Mucosa of rectum (tissue), 2 donors: ENCODE measurements around the gene ITPR1.

Experiments
- H3K27ac ChIP-seq, 2 donors: one replicate each; pipeline ENCODE4 v1.7.0; 2013; ENCODE audit warnings: inconsistent platforms in 2 of 2, low read depth in 2 of 2, low read length in 2 of 2
- H3K27me3 ChIP-seq, 2 donors: one replicate each; pipeline ENCODE4 v1.7.0; 2013; ENCODE audit warnings: low read length in 2 of 2; ENCODE audit not compliant: control insufficient read depth in 2 of 2, insufficient read depth in 2 of 2
- H3K36me3 ChIP-seq, 2 donors: one replicate each; pipeline ENCODE4 v1.7.0; 2013; ENCODE audit warnings: low read length in 2 of 2; ENCODE audit not compliant: control insufficient read depth in 2 of 2, insufficient read depth in 2 of 2
- H3K4me1 ChIP-seq, 2 donors: one replicate each; pipeline ENCODE4 v1.7.0; 2013; ENCODE audit warnings: low read length in 2 of 2, mild to moderate bottlenecking in 1 of 2; ENCODE audit not compliant: control insufficient read depth in 2 of 2, insufficient read depth in 2 of 2
- H3K4me3 ChIP-seq, 2 donors: one replicate each; pipeline ENCODE4 v1.7.0; 2013; ENCODE audit warnings: low read length in 2 of 2
- H3K9ac ChIP-seq, 2 donors: one replicate each; pipeline ENCODE4 v1.7.0; 2013; ENCODE audit warnings: low read length in 2 of 2, low read depth in 1 of 2, mild to moderate bottlenecking in 1 of 2
- H3K9me3 ChIP-seq, 2 donors: one replicate each; pipeline ENCODE4 v1.7.0; 2013; ENCODE audit warnings: low read length in 2 of 2; ENCODE audit not compliant: control insufficient read depth in 2 of 2
- donor health status: healthy.
- donor health status: Normal muscosa, but diverticular disease.

ITPR1 gene

GRCh38 chr3:4734454-4734853 is 241.3 kb downstream of the ITPR1 start:
- Histone ChIP-seq H3K27me3 (no peaks in the 10 kb centered on the region), H3K36me3 (peaks cover 4 to 5% of the 10 kb centered on the region in 2 donors), H3K27ac (no peak overlapping the region), H3K4me1 (peaks cover 0 to 3% of the 10 kb centered on the region in 2 donors), H3K9me3 (no peaks in the 10 kb centered on the region), H3K4me3 (no peak overlapping the region), H3K9ac (no peak overlapping the region)

GRCh38 chr3:4735243-4735642 is 242.1 kb downstream of the ITPR1 start:
- H3K27me3 ChIP-seq, result no peaks in the 10 kb centered on the region
- H3K9me3 ChIP-seq, result no peaks in the 10 kb centered on the region
- H3K9ac ChIP-seq, result no peak overlapping the region
- H3K4me1 ChIP-seq, result peaks cover 0 to 3% of the 10 kb centered on the region in 2 donors
- peaks cover 4 to 5% of the 10 kb centered on the region in 2 donors for H3K36me3 ChIP-seq
- no peak overlapping the region for H3K4me3 ChIP-seq
- H3K27ac ChIP-seq, result no peak overlapping the region

GRCh38 chr3:4736284-4736861 is 243.2 kb downstream of the ITPR1 start:
- Histone ChIP-seq H3K9ac (no peak overlapping the region), H3K27ac (peak overlapping the region in 1 of 2 donors; percentile 1), H3K9me3 (no peaks in the 10 kb centered on the region), H3K4me3 (no peak overlapping the region), H3K36me3 (peaks cover 4 to 5% of the 10 kb centered on the region in 2 donors), H3K27me3 (no peaks in the 10 kb centered on the region), H3K4me1 (peaks cover 4 to 12% of the 10 kb centered on the region in 2 donors)

- Histone ChIP-seq H3K27ac (no peak overlapping the region), H3K4me3 (no peak overlapping the region), H3K4me1 (peaks cover 14 to 21% of the 10 kb centered on the region in 2 donors), H3K9ac (no peak overlapping the region), H3K9me3 (no peaks in the 10 kb centered on the region), H3K27me3 (no peaks in the 10 kb centered on the region), H3K36me3 (peaks cover 4 to 5% of the 10 kb centered on the region in 2 donors)
Observed at GRCh38 chr3:4738737-4739274, 245.7 kb downstream of the ITPR1 start.

GRCh38 chr3:4739289-4740236 is 246.4 kb downstream of the ITPR1 start:
- Histone ChIP-seq H3K27ac (no peak overlapping the region), H3K4me1 (peaks cover 14 to 23% of the 10 kb centered on the region in 2 donors), H3K4me3 (no peak overlapping the region), H3K36me3 (peaks cover 4 to 5% of the 10 kb centered on the region in 2 donors), H3K27me3 (no peaks in the 10 kb centered on the region), H3K9me3 (no peaks in the 10 kb centered on the region), H3K9ac (no peak overlapping the region)

GRCh38 chr3:4740397-4741105 is 247.4 kb downstream of the ITPR1 start:
- H3K27me3 ChIP-seq, result no peaks in the 10 kb centered on the region
- H3K36me3 ChIP-seq, result peaks cover 0 to 4% of the 10 kb centered on the region in 2 donors
- H3K4me3 ChIP-seq, result no peak overlapping the region
- H3K27ac ChIP-seq, result peak overlapping the region; percentile 77 to 87
- H3K9me3 ChIP-seq, result no peaks in the 10 kb centered on the region
- peak overlapping the region; percentile 8 to 30 for H3K9ac ChIP-seq
- H3K4me1 ChIP-seq, result peaks cover 14 to 22% of the 10 kb centered on the region in 2 donors

- Histone ChIP-seq H3K9ac (peak overlapping the region; percentile 8 to 30), H3K27ac (peak overlapping the region; percentile 77 to 87), H3K9me3 (no peaks in the 10 kb centered on the region), H3K4me3 (no peak overlapping the region), H3K36me3 (peaks cover 0 to 4% of the 10 kb centered on the region in 2 donors), H3K4me1 (peaks cover 14 to 22% of the 10 kb centered on the region in 2 donors), H3K27me3 (no peaks in the 10 kb centered on the region)
Observed at GRCh38 chr3:4741106-4741403, 247.9 kb downstream of the ITPR1 start.

- peak overlapping the region; percentile 30 to 48 for H3K9ac ChIP-seq
- peaks cover 2 to 4% of the 10 kb centered on the region in 2 donors for H3K36me3 ChIP-seq
- no peak overlapping the region for H3K4me3 ChIP-seq
- no peaks in the 10 kb centered on the region for H3K27me3 ChIP-seq
- H3K27ac ChIP-seq, result peak overlapping the region; percentile 77 to 87
- H3K9me3 ChIP-seq, result no peaks in the 10 kb centered on the region
- peaks cover 14 to 22% of the 10 kb centered on the region in 2 donors for H3K4me1 ChIP-seq
Observed at GRCh38 chr3:4741404-4742307, 248.5 kb downstream of the ITPR1 start.

GRCh38 chr3:4742359-4742758 is 249.2 kb downstream of the ITPR1 start:
- H3K9me3 ChIP-seq, result no peaks in the 10 kb centered on the region
- H3K27me3 ChIP-seq, result no peaks in the 10 kb centered on the region
- H3K4me1 ChIP-seq, result peaks cover 14 to 22% of the 10 kb centered on the region in 2 donors
- H3K4me3 ChIP-seq, result no peak overlapping the region
- peaks cover under 1 to 2% of the 10 kb centered on the region in 2 donors for H3K36me3 ChIP-seq
- peak overlapping the region in 1 of 2 donors; percentile 30 for H3K9ac ChIP-seq
- peak overlapping the region; percentile 77 to 87 for H3K27ac ChIP-seq
